Measurements from ENCODE around the gene KMT2C.

The KMT2C gene

GRCh38 chr7:152115021-152115718 lies 320.6 kb downstream of the KMT2C start:
- Histone ChIP-seq H4K20me1 (ENCODE audit: insufficient read depth, low read length) (no peaks in the 10 kb centered on the region), H3K4me1 (ENCODE audit: insufficient read depth, low read length, severe bottlenecking) (no peaks in the 10 kb centered on the region), H3F3A (ENCODE audit: insufficient read depth, low read length) (no peaks in the 10 kb centered on the region), H3K36me3 (ENCODE audit: insufficient read depth, low read length) (peaks cover 32% of the 10 kb centered on the region), H3K27me3 (ENCODE audit: insufficient read depth, low read length) (no peaks in the 10 kb centered on the region), H2AFZ (ENCODE audit: low read length) (no peak overlapping the region), H3K4me2 (ENCODE audit: low read length) (no peak overlapping the region), H3K9ac (ENCODE audit: low read length) (no peak overlapping the region), H3K9me3 (ENCODE audit: low read length) (no peaks in the 10 kb centered on the region), H3K79me2 (ENCODE audit: insufficient read depth, low read length) (no peaks in the 10 kb centered on the region), H3K4me3 (ENCODE audit: low read depth, low read length, poor library complexity, severe bottlenecking) (no peak overlapping the region), H3K27ac (ENCODE audit: low read depth, low read length, poor library complexity, severe bottlenecking) (no peak overlapping the region), H3K9me2 (ENCODE audit: low read depth, low read length) (no peaks in the 10 kb centered on the region)
- TF ChIP-seq CTCF (IDR thresholded peaks at IDR 0.05; ENCODE audit: low read length) (no peak), EZH2 (IDR thresholded peaks at IDR 0.05; ENCODE audit: borderline replicate concordance, low read length) (no peak)

- H3K4me1 ChIP-seq (ENCODE audit: insufficient read depth, low read length, severe bottlenecking) = no peaks in the 10 kb centered on the region
- no peaks in the 10 kb centered on the region for H3K9me2 ChIP-seq (ENCODE audit: low read depth, low read length)
- no peak overlapping the region for H3K4me2 ChIP-seq (ENCODE audit: low read length)
- H2AFZ ChIP-seq (ENCODE audit: low read length) = no peak overlapping the region
- H3K79me2 ChIP-seq (ENCODE audit: insufficient read depth, low read length) = no peaks in the 10 kb centered on the region
- no peaks in the 10 kb centered on the region for H4K20me1 ChIP-seq (ENCODE audit: insufficient read depth, low read length)
- H3K9me3 ChIP-seq (ENCODE audit: low read length) = no peaks in the 10 kb centered on the region
- TF ChIP-seq CTCF (IDR thresholded peaks at IDR 0.05; ENCODE audit: low read length) = no peak
- no peak for TF ChIP-seq EZH2 (IDR thresholded peaks at IDR 0.05; ENCODE audit: borderline replicate concordance, low read length)
- no peaks in the 10 kb centered on the region for H3K27me3 ChIP-seq (ENCODE audit: insufficient read depth, low read length)
- peaks cover 9% of the 10 kb centered on the region for H3K36me3 ChIP-seq (ENCODE audit: insufficient read depth, low read length)
- H3K27ac ChIP-seq (ENCODE audit: low read depth, low read length, poor library complexity, severe bottlenecking) = no peak overlapping the region
- no peaks in the 10 kb centered on the region for H3F3A ChIP-seq (ENCODE audit: insufficient read depth, low read length)
- H3K4me3 ChIP-seq (ENCODE audit: low read depth, low read length, poor library complexity, severe bottlenecking) = no peak overlapping the region
- no peak overlapping the region for H3K9ac ChIP-seq (ENCODE audit: low read length)
Measured at GRCh38 chr7:152112829-152113228, 323.0 kb downstream of the KMT2C start.

GRCh38 chr7:152108359-152108758 lies 327.4 kb downstream of the KMT2C start:
- Histone ChIP-seq H3K4me2 (ENCODE audit: low read length) (no peak overlapping the region), H3K27me3 (ENCODE audit: insufficient read depth, low read length) (no peaks in the 10 kb centered on the region), H3K4me3 (ENCODE audit: low read depth, low read length, poor library complexity, severe bottlenecking) (no peak overlapping the region), H3K79me2 (ENCODE audit: insufficient read depth, low read length) (no peaks in the 10 kb centered on the region), H3F3A (ENCODE audit: insufficient read depth, low read length) (no peaks in the 10 kb centered on the region), H3K9me3 (ENCODE audit: low read length) (no peaks in the 10 kb centered on the region), H3K36me3 (ENCODE audit: insufficient read depth, low read length) (no peaks in the 10 kb centered on the region), H3K27ac (ENCODE audit: low read depth, low read length, poor library complexity, severe bottlenecking) (no peak overlapping the region), H3K9ac (ENCODE audit: low read length) (no peak overlapping the region), H2AFZ (ENCODE audit: low read length) (no peak overlapping the region), H4K20me1 (ENCODE audit: insufficient read depth, low read length) (no peaks in the 10 kb centered on the region), H3K4me1 (ENCODE audit: insufficient read depth, low read length, severe bottlenecking) (no peaks in the 10 kb centered on the region), H3K9me2 (ENCODE audit: low read depth, low read length) (no peaks in the 10 kb centered on the region)
- no peak for TF ChIP-seq CTCF (IDR thresholded peaks at IDR 0.05; ENCODE audit: low read length)
- TF ChIP-seq EZH2 (IDR thresholded peaks at IDR 0.05; ENCODE audit: borderline replicate concordance, low read length) = no peak
